T-helper 22 cell (primary cell): ENCODE data around the gene GOLT1A.

Experiments
- DNase-seq: peaks from one replicate; pipeline ENCODE4 v3.0.0-alpha.2; 2020; ENCODE audit warnings: low read depth

The GOLT1A gene

GRCh38 chr1:204213668-204214662 lies at the start of gene GOLT1A:
Gene GOLT1A, minus strand, starts transcription at chr1:204213988. Its CDS starts 82 bp downstream, at chr1:204213906.
- no peak for DNase-seq

GRCh38 chr1:204263254-204263910 lies 49.6 kb upstream of the GOLT1A start:
- DNase-seq: no peak

GRCh38 chr1:204262506-204263253 lies 48.9 kb upstream of the GOLT1A start:
- no peak for DNase-seq

GRCh38 chr1:204261746-204262505 lies 48.1 kb upstream of the GOLT1A start:
- no peak for DNase-seq

- no peak for DNase-seq
Observed at GRCh38 chr1:204261266-204261665, 47.5 kb upstream of the GOLT1A start.

- DNase-seq: no peak
Observed at GRCh38 chr1:204260601-204261197, 46.9 kb upstream of the GOLT1A start.

- DNase-seq: no peak
Observed at GRCh38 chr1:204259782-204260181, 46.0 kb upstream of the GOLT1A start.

GRCh38 chr1:204259196-204259595 lies 45.4 kb upstream of the GOLT1A start:
- DNase-seq: no peak

- no peak for DNase-seq
Observed at GRCh38 chr1:204258213-204259115, 44.7 kb upstream of the GOLT1A start.

- DNase-seq: no peak
Observed at GRCh38 chr1:204257446-204257845, 43.7 kb upstream of the GOLT1A start.

GRCh38 chr1:204256531-204256930 lies 42.7 kb upstream of the GOLT1A start:
- DNase-seq: no peak

GRCh38 chr1:204255966-204256365 lies 42.2 kb upstream of the GOLT1A start:
- no peak for DNase-seq

- DNase-seq: no peak
Observed at GRCh38 chr1:204255225-204255624, 41.4 kb upstream of the GOLT1A start.

- no peak for DNase-seq
Observed at GRCh38 chr1:204254031-204254661, 40.4 kb upstream of the GOLT1A start.

GRCh38 chr1:204251926-204252689 lies 38.3 kb upstream of the GOLT1A start:
- DNase-seq: no peak

GRCh38 chr1:204251286-204251685 lies 37.5 kb upstream of the GOLT1A start:
- DNase-seq: no peak

GRCh38 chr1:204250428-204251030 lies 36.7 kb upstream of the GOLT1A start:
- no peak for DNase-seq

GRCh38 chr1:204249736-204250427 lies 36.1 kb upstream of the GOLT1A start:
- DNase-seq: no peak
